ENCODE results near the gene EEA1. TPM values are rescaled to one million over a fixed set of nuclear protein-coding genes. Genes with fewer than 3 reads are reported as not detected.

EEA1 gene
- total RNA-seq, 1 experiment from 2014 or later: 14.9 TPM

DNA sequence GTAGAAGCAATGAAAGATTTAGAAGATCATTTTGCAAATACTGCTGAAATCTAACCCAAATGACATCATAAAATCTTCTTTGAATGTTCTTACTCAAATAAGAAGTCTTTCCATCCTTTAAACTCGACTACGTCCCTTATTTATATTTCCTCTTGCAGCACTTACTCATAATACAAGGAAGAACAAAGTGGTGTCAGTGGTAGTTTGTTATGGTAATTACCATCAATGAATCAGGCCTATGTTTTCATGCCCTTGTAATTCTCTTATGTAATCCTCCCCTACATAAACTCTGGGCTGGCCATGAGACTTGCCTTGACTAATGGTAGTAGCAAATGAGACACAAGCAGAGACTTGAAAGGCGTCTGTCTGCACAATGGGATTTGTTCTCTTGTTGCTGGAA is 17.0 kb downstream of the EEA1 start:
- 100% methylated on average over 2 of the region's 3 CpGs for WGBS (ENCODE audit: extremely low coverage, insufficient read length, low lambda C conversion rate)
- H3K27me3 ChIP-seq (ENCODE audit: insufficient read depth, low read length): no peaks in the 10 kb centered on the region
- H2BK5ac ChIP-seq (ENCODE audit: insufficient read length, low read length): no peak overlapping the region
- H3K79me1 ChIP-seq (ENCODE audit: insufficient read depth, low read depth, low read length, poor library complexity, severe bottlenecking): no peaks in the 10 kb centered on the region
- H2BK15ac ChIP-seq (ENCODE audit: low read depth, low read length): no peak overlapping the region
- no peak overlapping the region for H2BK120ac ChIP-seq (ENCODE audit: low read depth, low read length, poor library complexity, severe bottlenecking)
- peaks cover 2% of the 10 kb centered on the region; the same call in 1 of the 2 replicates for H3K79me2 ChIP-seq (ENCODE audit: insufficient read depth, low read length)
- no peaks in the 10 kb centered on the region for H3K9me3 ChIP-seq (ENCODE audit: control insufficient read depth, low read depth, low read length)
- H3K14ac ChIP-seq (ENCODE audit: insufficient read depth, low read length): no peak overlapping the region
- H3K4me3 Mint-ChIP-seq: no peak overlapping the region
- no peak overlapping the region for H3K23ac ChIP-seq (ENCODE audit: insufficient read length, low read depth, low read length)
- H3K4me1 ChIP-seq (ENCODE audit: insufficient read depth, low read length): no peaks in the 10 kb centered on the region; the same call in 1 of the 2 replicates
- H3K23me2 ChIP-seq (ENCODE audit: insufficient read length, low read depth, low read length, poor library complexity, severe bottlenecking): no peaks in the 10 kb centered on the region
- peaks cover 9 to 15% (median 10%) of the 10 kb centered on the region in 3 experiments for H3K36me3 Mint-ChIP-seq (ENCODE audit: insufficient read depth in 1 of 3, low read depth in 3 of 3)
- H4K8ac ChIP-seq (replicated peaks; ENCODE audit: insufficient read length, low read depth, low read length): no peak overlapping the region
- TF ChIP-seq, protein P1, sequence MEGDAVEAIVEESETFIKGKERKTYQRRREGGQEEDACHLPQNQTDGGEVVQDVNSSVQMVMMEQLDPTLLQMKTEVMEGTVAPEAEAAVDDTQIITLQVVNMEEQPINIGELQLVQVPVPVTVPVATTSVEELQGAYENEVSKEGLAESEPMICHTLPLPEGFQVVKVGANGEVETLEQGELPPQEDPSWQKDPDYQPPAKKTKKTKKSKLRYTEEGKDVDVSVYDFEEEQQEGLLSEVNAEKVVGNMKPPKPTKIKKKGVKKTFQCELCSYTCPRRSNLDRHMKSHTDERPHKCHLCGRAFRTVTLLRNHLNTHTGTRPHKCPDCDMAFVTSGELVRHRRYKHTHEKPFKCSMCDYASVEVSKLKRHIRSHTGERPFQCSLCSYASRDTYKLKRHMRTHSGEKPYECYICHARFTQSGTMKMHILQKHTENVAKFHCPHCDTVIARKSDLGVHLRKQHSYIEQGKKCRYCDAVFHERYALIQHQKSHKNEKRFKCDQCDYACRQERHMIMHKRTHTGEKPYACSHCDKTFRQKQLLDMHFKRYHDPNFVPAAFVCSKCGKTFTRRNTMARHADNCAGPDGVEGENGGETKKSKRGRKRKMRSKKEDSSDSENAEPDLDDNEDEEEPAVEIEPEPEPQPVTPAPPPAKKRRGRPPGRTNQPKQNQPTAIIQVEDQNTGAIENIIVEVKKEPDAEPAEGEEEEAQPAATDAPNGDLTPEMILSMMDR (conservative IDR thresholded peaks at IDR 0.05): no peak
- H3K56ac ChIP-seq (ENCODE audit: insufficient read length, low read depth, low read length): no peak overlapping the region
- H2AK5ac ChIP-seq (ENCODE audit: insufficient read length, low read length): no peak overlapping the region
- H3K9ac ChIP-seq (ENCODE audit: extremely low read depth, insufficient read length, low read length): no peak overlapping the region
- H2BK20ac ChIP-seq (ENCODE audit: low read depth, low read length, poor library complexity, severe bottlenecking): no peak overlapping the region
- H3T11ph ChIP-seq (ENCODE audit: low read length): no peak overlapping the region
- no peaks in the 10 kb centered on the region for H4K20me1 ChIP-seq (ENCODE audit: control insufficient read depth, insufficient read depth, insufficient read length)
- no peak overlapping the region for H3K18ac ChIP-seq (ENCODE audit: insufficient read length, low read depth, low read length)
- H3K27ac Mint-ChIP-seq: no peak overlapping the region
- DNase-seq: no peak
- H3K9me3 Mint-ChIP-seq: peaks cover 14 to 15% of the 10 kb centered on the region in 2 experiments; a peak in 4 of 5 replicates
- H3K27me3 Mint-ChIP-seq (ENCODE audit: low read depth): no peaks in the 10 kb centered on the region
- no peak overlapping the region for H2BK12ac ChIP-seq (ENCODE audit: insufficient read length, low read depth, low read length)
- H3K4me2 ChIP-seq (ENCODE audit: insufficient read depth, insufficient read length, low read length): no peak overlapping the region
- no peak overlapping the region for H4K91ac ChIP-seq (ENCODE audit: insufficient read length, low read depth, low read length)
- H2AFZ ChIP-seq (ENCODE audit: low read length): no peak overlapping the region
- H3K4ac ChIP-seq (ENCODE audit: low read depth, low read length): no peak overlapping the region
- no peak overlapping the region for H4K5ac ChIP-seq (ENCODE audit: insufficient read length, low read depth, low read length)
- H3K4me1 Mint-ChIP-seq: peaks cover 35 to 38% of the 10 kb centered on the region in 2 experiments
- H3K27ac ChIP-seq (ENCODE audit: insufficient read length, low read depth, low read length): no peak overlapping the region

Data from H9 (cell line).